ENCODE measurements around the gene GATD1. TPM values are rescaled to one million over a fixed set of nuclear protein-coding genes. Genes with fewer than 3 reads are reported as not detected.

Gene GATD1
- total and polyA plus RNA-seq, 4 donors, result 22.1 to 63.1 (median 39.1) TPM

GRCh38 chr11:774873-775592, 2.3 kb downstream of the GATD1 start:
- H3K27ac ChIP-seq (ENCODE audit: low read depth in 1 of 2, low read length in 1 of 2), result no peak overlapping the region
- H3K9ac ChIP-seq (ENCODE audit: insufficient read depth in 1 of 2, low read length in 2 of 2), result no peak overlapping the region
- H3K27me3 ChIP-seq (ENCODE audit: control insufficient read depth in 3 of 3, insufficient read depth in 3 of 3, low read length in 2 of 3), result no peaks in the 10 kb centered on the region
- ATAC-seq (ENCODE audit: insufficient read depth, low FRiP score), result no peak
- H3K4me1 ChIP-seq (ENCODE audit: control insufficient read depth in 5 of 5, insufficient read depth in 5 of 5, low read length in 5 of 5), result peaks cover 0 to 19% (median 3%) of the 10 kb centered on the region in 5 donors
- 79 to 82% methylated on average over 20 of the region's 20 CpGs for WGBS, 2 donors
- no peak for DNase-seq
- H3K9me3 ChIP-seq (ENCODE audit: control insufficient read depth in 4 of 4, insufficient read depth in 3 of 4, low read length in 3 of 4), result no peaks in the 10 kb centered on the region
- no peak for TF ChIP-seq CTCF (IDR thresholded peaks at IDR 0.05; ENCODE audit: control extremely low read depth, extremely low read depth)
- H3K36me3 ChIP-seq (ENCODE audit: control insufficient read depth in 4 of 4, insufficient read depth in 4 of 4, low read length in 4 of 4), result peaks cover 0 to 36% (median 7%) of the 10 kb centered on the region in 4 donors
- no peak overlapping the region for H3K4me3 ChIP-seq

- TF ChIP-seq CTCF (IDR thresholded peaks at IDR 0.05; ENCODE audit: control extremely low read depth, extremely low read depth), result no peak
- no peaks in the 10 kb centered on the region for H3K27me3 ChIP-seq (ENCODE audit: control insufficient read depth in 3 of 3, insufficient read depth in 3 of 3, low read length in 2 of 3)
- peaks cover 0 to 19% (median 3%) of the 10 kb centered on the region in 5 donors for H3K4me1 ChIP-seq (ENCODE audit: control insufficient read depth in 5 of 5, insufficient read depth in 5 of 5, low read length in 5 of 5)
- H3K27ac ChIP-seq (ENCODE audit: low read depth in 1 of 2, low read length in 1 of 2), result no peak overlapping the region
- no peak overlapping the region for H3K9ac ChIP-seq (ENCODE audit: insufficient read depth in 1 of 2, low read length in 2 of 2)
- no peaks in the 10 kb centered on the region for H3K9me3 ChIP-seq (ENCODE audit: control insufficient read depth in 4 of 4, insufficient read depth in 3 of 4, low read length in 3 of 4)
- ATAC-seq (ENCODE audit: insufficient read depth, low FRiP score) (no peak), DNase-seq (no peak)
- 89 to 97% methylated on average over 9 of the region's 9 CpGs for WGBS, 2 donors
- H3K36me3 ChIP-seq (ENCODE audit: control insufficient read depth in 4 of 4, insufficient read depth in 4 of 4, low read length in 4 of 4), result peaks cover 0 to 39% (median 8%) of the 10 kb centered on the region in 4 donors
- H3K4me3 ChIP-seq, result no peak overlapping the region
Measured at GRCh38 chr11:773830-774229, 3.5 kb downstream of the GATD1 start.

- Histone ChIP-seq H3K27ac (ENCODE audit: low read depth in 1 of 2, low read length in 1 of 2) (no peak overlapping the region), H3K4me3 (no peak overlapping the region), H3K9me3 (ENCODE audit: control insufficient read depth in 4 of 4, insufficient read depth in 3 of 4, low read length in 3 of 4) (no peaks in the 10 kb centered on the region), H3K4me1 (ENCODE audit: control insufficient read depth in 5 of 5, insufficient read depth in 5 of 5, low read length in 5 of 5) (peaks cover 0 to 19% (median 3%) of the 10 kb centered on the region in 5 donors), H3K9ac (ENCODE audit: insufficient read depth in 1 of 2, low read length in 2 of 2) (no peak overlapping the region), H3K36me3 (ENCODE audit: control insufficient read depth in 4 of 4, insufficient read depth in 4 of 4, low read length in 4 of 4) (peaks cover 0 to 39% (median 8%) of the 10 kb centered on the region in 4 donors), H3K27me3 (ENCODE audit: control insufficient read depth in 3 of 3, insufficient read depth in 3 of 3, low read length in 2 of 3) (no peaks in the 10 kb centered on the region)
- no peak for ATAC-seq (ENCODE audit: insufficient read depth, low FRiP score)
- no peak for TF ChIP-seq CTCF (IDR thresholded peaks at IDR 0.05; ENCODE audit: control extremely low read depth, extremely low read depth)
- WGBS, 2 donors, result 93 to 94% methylated on average over 5 of the region's 5 CpGs
- DNase-seq, result no peak
Measured at GRCh38 chr11:773425-773824, 3.9 kb downstream of the GATD1 start.

Measured in lung (tissue), 12 donors.